ENCODE data around the gene AKAP13.

GRCh38 chr15:85591622-85592021 is 211.2 kb downstream of the AKAP13 start:
- TF ChIP-seq CTCF (IDR thresholded peaks at IDR 0.05) (no peak), POLR2A (IDR thresholded peaks at IDR 0.05) (no peak)

Measured in uterus (tissue), 2 donors.